ENCODE results near the gene ANKRD35.

Gene ANKRD35

DNA sequence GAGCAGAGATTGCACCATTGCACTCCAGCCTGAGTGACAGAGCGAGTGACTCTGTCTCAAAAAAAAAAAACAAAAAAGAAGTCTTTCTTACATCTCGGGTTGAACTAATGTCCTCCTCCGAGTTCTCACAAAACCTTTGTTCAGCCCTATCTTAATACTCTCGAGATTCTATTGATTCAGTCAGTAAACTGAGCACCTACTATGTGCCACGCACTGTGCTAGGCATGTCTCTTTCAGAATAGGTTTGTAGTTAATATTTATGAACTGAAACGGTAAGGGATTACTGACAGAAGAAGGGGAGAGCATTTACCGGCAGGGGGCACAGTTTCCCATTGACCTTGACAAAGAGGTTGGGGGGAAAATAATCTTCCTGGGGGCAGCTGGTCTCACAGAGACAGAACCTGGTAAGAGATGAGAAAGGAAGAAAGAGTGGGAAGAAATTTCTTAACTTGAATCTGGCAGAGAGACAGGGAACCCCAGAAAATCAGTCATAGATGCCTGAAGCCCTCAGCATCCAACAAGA, 30.2 kb downstream of the ANKRD35 start:
- Histone ChIP-seq H3K27me3 (ENCODE audit: low read length) (no peaks in the 10 kb centered on the region), H3K9me2 (replicated peaks; ENCODE audit: insufficient read depth, low read length) (no peaks in the 10 kb centered on the region), H3K9me3 (ENCODE audit: insufficient read depth, low read length) (no peaks in the 10 kb centered on the region), H3K36me3 (ENCODE audit: low read length) (no peaks in the 10 kb centered on the region), H3K27ac (ENCODE audit: low read depth, low read length) (no peak overlapping the region), H2AFZ (ENCODE audit: low read depth, low read length, severe bottlenecking) (no peak overlapping the region), H3K4me3 (ENCODE audit: insufficient read depth, low read length, poor library complexity, severe bottlenecking) (no peak overlapping the region), H3F3A (ENCODE audit: insufficient read depth) (no peaks in the 10 kb centered on the region), H3K9ac (ENCODE audit: low read length) (no peak overlapping the region), H3K79me2 (ENCODE audit: insufficient read depth, low read length) (no peaks in the 10 kb centered on the region), H3K4me2 (ENCODE audit: low read depth, low read length, poor library complexity, severe bottlenecking) (no peak overlapping the region), H4K20me1 (ENCODE audit: low read depth, low read length) (no peaks in the 10 kb centered on the region)
- TF ChIP-seq EZH2phosphoT487 (conservative IDR thresholded peaks at IDR 0.05; ENCODE audit: low read length) = no peak
- TF ChIP-seq, protein P1, sequence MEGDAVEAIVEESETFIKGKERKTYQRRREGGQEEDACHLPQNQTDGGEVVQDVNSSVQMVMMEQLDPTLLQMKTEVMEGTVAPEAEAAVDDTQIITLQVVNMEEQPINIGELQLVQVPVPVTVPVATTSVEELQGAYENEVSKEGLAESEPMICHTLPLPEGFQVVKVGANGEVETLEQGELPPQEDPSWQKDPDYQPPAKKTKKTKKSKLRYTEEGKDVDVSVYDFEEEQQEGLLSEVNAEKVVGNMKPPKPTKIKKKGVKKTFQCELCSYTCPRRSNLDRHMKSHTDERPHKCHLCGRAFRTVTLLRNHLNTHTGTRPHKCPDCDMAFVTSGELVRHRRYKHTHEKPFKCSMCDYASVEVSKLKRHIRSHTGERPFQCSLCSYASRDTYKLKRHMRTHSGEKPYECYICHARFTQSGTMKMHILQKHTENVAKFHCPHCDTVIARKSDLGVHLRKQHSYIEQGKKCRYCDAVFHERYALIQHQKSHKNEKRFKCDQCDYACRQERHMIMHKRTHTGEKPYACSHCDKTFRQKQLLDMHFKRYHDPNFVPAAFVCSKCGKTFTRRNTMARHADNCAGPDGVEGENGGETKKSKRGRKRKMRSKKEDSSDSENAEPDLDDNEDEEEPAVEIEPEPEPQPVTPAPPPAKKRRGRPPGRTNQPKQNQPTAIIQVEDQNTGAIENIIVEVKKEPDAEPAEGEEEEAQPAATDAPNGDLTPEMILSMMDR (IDR thresholded peaks at IDR 0.05; ENCODE audit: insufficient read depth, low read length, poor library complexity, severe bottlenecking) = peak; percentile 36

DNA sequence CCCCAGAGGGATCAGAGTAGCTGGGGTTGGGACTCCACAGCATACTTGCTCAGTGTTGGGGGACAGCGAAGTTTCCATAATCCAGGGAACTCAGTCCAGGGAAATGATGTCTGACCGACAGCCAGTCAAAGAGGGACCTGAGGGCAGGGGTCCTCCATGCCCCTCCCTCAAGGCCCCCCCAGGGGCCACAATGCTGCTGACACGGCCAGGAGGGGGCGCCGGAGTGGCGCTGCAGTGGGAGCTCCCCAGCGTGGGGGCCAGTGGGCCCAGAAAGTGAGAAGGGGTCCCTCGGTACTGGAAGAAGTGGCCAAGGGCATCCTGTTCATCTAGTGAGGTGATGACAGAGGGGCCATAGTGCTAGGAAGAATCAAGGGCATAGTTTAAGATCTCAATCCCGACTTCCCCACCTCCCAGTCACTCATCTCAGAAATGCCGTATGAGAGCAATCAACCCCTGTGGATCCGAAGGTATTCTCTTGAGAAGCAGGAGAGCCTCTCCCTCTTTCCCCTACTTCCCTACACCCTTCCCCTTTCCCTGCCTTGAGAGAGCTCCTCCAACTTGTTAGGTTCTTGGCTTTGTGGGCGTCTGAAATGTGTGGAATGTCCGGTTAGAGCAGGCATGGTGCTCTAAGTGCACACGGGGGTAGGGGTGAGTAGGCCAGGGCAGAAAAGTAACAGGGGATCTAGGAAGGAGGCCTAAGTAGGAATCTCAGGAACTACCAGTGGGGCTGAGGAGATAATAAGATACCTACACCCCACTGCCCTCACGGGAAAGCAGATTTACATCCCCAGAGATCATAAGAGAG, 36.1 kb downstream of the ANKRD35 start:
- Histone ChIP-seq H4K20me1 (ENCODE audit: low read depth, low read length) (no peaks in the 10 kb centered on the region), H3K9ac (ENCODE audit: low read length) (no peak overlapping the region), H3F3A (ENCODE audit: insufficient read depth) (peaks cover 14% of the 10 kb centered on the region), H3K27ac (ENCODE audit: low read depth, low read length) (no peak overlapping the region), H3K79me2 (ENCODE audit: insufficient read depth, low read length) (no peaks in the 10 kb centered on the region), H3K36me3 (ENCODE audit: low read length) (no peaks in the 10 kb centered on the region), H3K27me3 (ENCODE audit: low read length) (no peaks in the 10 kb centered on the region), H3K4me3 (ENCODE audit: insufficient read depth, low read length, poor library complexity, severe bottlenecking) (no peak overlapping the region), H3K9me2 (replicated peaks; ENCODE audit: insufficient read depth, low read length) (no peaks in the 10 kb centered on the region), H3K9me3 (ENCODE audit: insufficient read depth, low read length) (no peaks in the 10 kb centered on the region), H3K4me2 (ENCODE audit: low read depth, low read length, poor library complexity, severe bottlenecking) (no peak overlapping the region), H2AFZ (ENCODE audit: low read depth, low read length, severe bottlenecking) (no peak overlapping the region)
- no peak for TF ChIP-seq EZH2phosphoT487 (conservative IDR thresholded peaks at IDR 0.05; ENCODE audit: low read length)
- TF ChIP-seq, protein P1 (IDR thresholded peaks at IDR 0.05; ENCODE audit: insufficient read depth, low read length, poor library complexity, severe bottlenecking) = peak; percentile 32

DNA sequence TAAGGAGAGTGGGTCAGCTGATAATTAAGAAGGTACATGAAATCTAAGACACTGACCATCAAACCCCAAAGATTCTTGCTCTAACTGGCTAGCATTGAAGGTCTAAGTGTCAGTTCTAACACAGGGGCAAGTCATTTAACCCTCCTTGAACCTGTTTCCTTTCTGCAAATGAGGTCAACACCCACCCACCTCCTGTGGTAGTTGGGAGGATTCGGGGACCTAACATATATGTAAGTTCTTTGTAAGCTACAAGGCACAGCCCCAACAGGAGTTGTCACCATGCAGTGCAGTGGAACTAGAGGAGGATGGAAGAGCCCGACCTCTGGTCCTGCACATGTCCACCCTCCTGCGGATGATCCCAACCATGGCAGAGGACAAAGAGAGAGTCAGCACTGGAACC, 37.8 kb downstream of the ANKRD35 start:
- H3K27ac ChIP-seq (ENCODE audit: low read depth, low read length) = no peak overlapping the region
- H3K4me3 ChIP-seq (ENCODE audit: insufficient read depth, low read length, poor library complexity, severe bottlenecking) = no peak overlapping the region
- no peaks in the 10 kb centered on the region for H4K20me1 ChIP-seq (ENCODE audit: low read depth, low read length)
- peaks cover 3% of the 10 kb centered on the region; the same call in 1 of the 2 replicates for H3K36me3 ChIP-seq (ENCODE audit: low read length)
- H3K27me3 ChIP-seq (ENCODE audit: low read length) = no peaks in the 10 kb centered on the region
- H3K9ac ChIP-seq (ENCODE audit: low read length) = no peak overlapping the region
- H3K4me2 ChIP-seq (ENCODE audit: low read depth, low read length, poor library complexity, severe bottlenecking) = no peak overlapping the region
- no peak overlapping the region for H2AFZ ChIP-seq (ENCODE audit: low read depth, low read length, severe bottlenecking)
- TF ChIP-seq, protein P1 (IDR thresholded peaks at IDR 0.05; ENCODE audit: insufficient read depth, low read length, poor library complexity, severe bottlenecking) = no peak
- TF ChIP-seq EZH2phosphoT487 (conservative IDR thresholded peaks at IDR 0.05; ENCODE audit: low read length) = no peak
- peaks cover 31% of the 10 kb centered on the region for H3F3A ChIP-seq (ENCODE audit: insufficient read depth)
- H3K9me2 ChIP-seq (replicated peaks; ENCODE audit: insufficient read depth, low read length) = no peaks in the 10 kb centered on the region
- H3K79me2 ChIP-seq (ENCODE audit: insufficient read depth, low read length) = no peaks in the 10 kb centered on the region
- no peaks in the 10 kb centered on the region for H3K9me3 ChIP-seq (ENCODE audit: insufficient read depth, low read length)
